ENCODE measurements around the gene GNRHR.
"Not testable (repeated sequence)": the region's sequence is repeated elsewhere in the genome, so short reads cannot be mapped to it uniquely, and the experiment has no call there.

The GNRHR gene

GRCh38 chr4:67754288-67754687 lies at the start of gene GNRHR:
GNRHR (minus strand) TSS chr4:67754388; CDS start chr4:67754335, 53 bp downstream.
- DNase-seq (ENCODE audit: low read depth) = no peak

- no peak for DNase-seq (ENCODE audit: low read depth)
These were observed 42.6 kb upstream of the GNRHR start for GRCh38 chr4:67796810-67797209.

- DNase-seq (ENCODE audit: low read depth) = no peak
These were observed 36.5 kb upstream of the GNRHR start for GRCh38 chr4:67790721-67791120.

GRCh38 chr4:67787311-67787710 lies 33.1 kb upstream of the GNRHR start:
- DNase-seq (ENCODE audit: low read depth) = no peak

GRCh38 chr4:67785528-67785927 lies 31.3 kb upstream of the GNRHR start:
- DNase-seq (ENCODE audit: low read depth) = no peak

GRCh38 chr4:67779631-67780030 lies 25.4 kb upstream of the GNRHR start:
- no peak for DNase-seq (ENCODE audit: low read depth)

GRCh38 chr4:67776746-67777145 lies 22.6 kb upstream of the GNRHR start:
- DNase-seq (ENCODE audit: low read depth) = no peak

- DNase-seq (ENCODE audit: low read depth) = no peak
These were observed 16.2 kb upstream of the GNRHR start for GRCh38 chr4:67770422-67770821.

GRCh38 chr4:67765928-67766327 lies 11.7 kb upstream of the GNRHR start:
- DNase-seq (ENCODE audit: low read depth) = peak; percentile 26

GRCh38 chr4:67765401-67765800 lies 11.2 kb upstream of the GNRHR start:
- no peak for DNase-seq (ENCODE audit: low read depth)

- DNase-seq (ENCODE audit: low read depth) = no peak
These were observed 10.0 kb upstream of the GNRHR start for GRCh38 chr4:67764183-67764582.

GRCh38 chr4:67762086-67762485 lies 7.9 kb upstream of the GNRHR start:
- peak; percentile 65 for DNase-seq (ENCODE audit: low read depth)

- DNase-seq (ENCODE audit: low read depth) = not testable (repeated sequence)
These were observed 2.8 kb upstream of the GNRHR start for GRCh38 chr4:67756991-67757390.

GRCh38 chr4:67755974-67756373 lies 1.8 kb upstream of the GNRHR start:
- DNase-seq (ENCODE audit: low read depth) = no peak

- peak; percentile 36 for DNase-seq (ENCODE audit: low read depth)
These were observed 2.9 kb downstream of the GNRHR start for GRCh38 chr4:67751260-67751659.

GRCh38 chr4:67750691-67751090 lies 3.5 kb downstream of the GNRHR start:
- DNase-seq (ENCODE audit: low read depth) = no peak

GRCh38 chr4:67749286-67749685 lies 4.9 kb downstream of the GNRHR start:
- DNase-seq (ENCODE audit: low read depth) = no peak

GRCh38 chr4:67746797-67747495 lies 7.2 kb downstream of the GNRHR start:
- peak; percentile 32 for DNase-seq (ENCODE audit: low read depth)

- DNase-seq (ENCODE audit: low read depth) = peak; percentile 55
These were observed 9.5 kb downstream of the GNRHR start for GRCh38 chr4:67744561-67745283.

- no peak for DNase-seq (ENCODE audit: low read depth)
These were observed 11.0 kb downstream of the GNRHR start for GRCh38 chr4:67743194-67743593.

GRCh38 chr4:67736262-67736661 lies 17.9 kb downstream of the GNRHR start:
- DNase-seq (ENCODE audit: low read depth) = no peak

- no peak for DNase-seq (ENCODE audit: low read depth)
These were observed 18.9 kb downstream of the GNRHR start for GRCh38 chr4:67735325-67735724.

- DNase-seq (ENCODE audit: low read depth) = not testable (repeated sequence)
These were observed 23.7 kb downstream of the GNRHR start for GRCh38 chr4:67730511-67730910.

Data from iris pigment epithelial cell (primary cell).